GM23338 (cell line): ENCODE results near the gene UBALD1. TPM values are rescaled to one million over a fixed set of nuclear protein-coding genes. Genes with fewer than 3 reads are reported as not detected.
A peak's percentile ranks its signal among the peaks of the same experiment; 100 is the strongest.
"Not testable (repeated sequence)": the region's sequence is repeated elsewhere in the genome, so short reads cannot be mapped to it uniquely, and the experiment has no call there.

Source experiments
- ATAC-seq: fragments of 200-7000 bp; cut with Tn5 transposase; 3 replicates; pipeline ENCODE4 v1.9.1; 2020
- DNase-seq: peaks from one replicate; pipeline ENCODE4 v3.0.0-alpha.2; 2015; ENCODE audit warnings: low spot score
- H2AFZ ChIP-seq: fragments of 200-600 bp; sonication (generic); 2 replicates; pipeline ENCODE4 v1.8.0; 2016; ENCODE audit warnings: antibody characterized with exemption, mild to moderate bottlenecking, moderate library complexity
- H3F3A ChIP-seq: fragments of 200-600 bp; sonication (generic); replicated peaks from 2 replicates; pipeline ENCODE4 v1.8.0; 2017; ENCODE audit warnings: antibody characterized with exemption, mixed run types, low read depth
- H3K27ac ChIP-seq: fragments of 200-600 bp; sonication (generic); 2 replicates; pipeline ENCODE4 v1.6.1; 2016; ENCODE audit warnings: low read depth
- H3K27me3 ChIP-seq: fragments of 200-600 bp; sonication (generic); 2 replicates; pipeline ENCODE4 v1.8.0; 2016; ENCODE audit warnings: mild to moderate bottlenecking, mixed run types, moderate library complexity; ENCODE audit not compliant: insufficient read depth
- H3K36me3 ChIP-seq: fragments of 200-600 bp; sonication (generic); 2 replicates; pipeline ENCODE4 v1.8.0; 2016; ENCODE audit warnings: mild to moderate bottlenecking; ENCODE audit not compliant: insufficient read depth
- H3K4me1 ChIP-seq: fragments of 200-600 bp; sonication (generic); 2 replicates; pipeline ENCODE4 v1.8.0; 2016; ENCODE audit warnings: mild to moderate bottlenecking, moderate library complexity; ENCODE audit not compliant: insufficient read depth
- H3K4me2 ChIP-seq: fragments of 200-600 bp; sonication (generic); 2 replicates; pipeline ENCODE4 v1.7.1; 2017; ENCODE audit warnings: mixed run types
- H3K4me3 ChIP-seq: fragments of 200-600 bp; sonication (generic); 2 replicates; pipeline ENCODE4 v1.6.1; 2016; ENCODE audit warnings: mixed run types
- H3K79me2 ChIP-seq: fragments of 200-600 bp; sonication (generic); replicated peaks from 2 replicates; pipeline ENCODE4 v1.8.0; 2017; ENCODE audit warnings: mild to moderate bottlenecking; ENCODE audit not compliant: insufficient read depth
- H3K9me2 ChIP-seq: fragments of 200-600 bp; sonication (generic); 2 replicates; pipeline ENCODE4 v1.8.0; 2017; ENCODE audit not compliant: insufficient read depth
- H4K20me1 ChIP-seq: fragments of 200-600 bp; sonication (generic); replicated peaks from 2 replicates; pipeline ENCODE4 v1.8.0; 2017; ENCODE audit warnings: mild to moderate bottlenecking; ENCODE audit not compliant: insufficient read depth
- H3K27ac Mint-ChIP-seq: 2 replicates; pipeline ENCODE4 v1.8.0; 2020; ENCODE audit warnings: inconsistent platforms, mild to moderate bottlenecking, moderate library complexity, mixed read lengths
- H3K27me3 Mint-ChIP-seq: 3 replicates; pipeline ENCODE4 v1.8.0; 2022; ENCODE audit warnings: low read depth, mild to moderate bottlenecking, moderate library complexity, mixed read lengths, inconsistent platforms; ENCODE audit not compliant: insufficient read depth, poor library complexity
- H3K36me3 Mint-ChIP-seq: 3 replicates; pipeline ENCODE4 v1.8.0; 2021; ENCODE audit warnings: low read depth, mild to moderate bottlenecking, inconsistent platforms, moderate library complexity, mixed read lengths
- H3K4me1 Mint-ChIP-seq: 3 replicates; pipeline ENCODE4 v1.8.0; 2020; ENCODE audit warnings: mild to moderate bottlenecking, inconsistent platforms, mixed read lengths
- H3K4me3 Mint-ChIP-seq: 3 replicates; pipeline ENCODE4 v1.8.0; 2021; ENCODE audit warnings: moderate library complexity, mild to moderate bottlenecking, inconsistent platforms, mixed read lengths
- H3K9me3 Mint-ChIP-seq: 3 replicates; pipeline ENCODE4 v1.8.0; 2020; ENCODE audit warnings: moderate library complexity, mild to moderate bottlenecking, inconsistent platforms, mixed read lengths
- CREB1 ChIP-seq: fragments of 250-450 bp; sonication (Bioruptor Pico); IDR thresholded peaks from 2 replicates; pipeline ENCODE4 v1.5.0; 2020; ENCODE audit warnings: low read depth, mild to moderate bottlenecking, moderate library complexity
- EZH2 ChIP-seq: fragments of 200-600 bp; sonication (generic); IDR thresholded peaks from one replicate; pipeline ENCODE4 v1.8.0; 2017; ENCODE audit warnings: antibody characterized with exemption, mild to moderate bottlenecking, low read depth; ENCODE audit not compliant: unreplicated experiment
- EZH2phosphoT487 ChIP-seq: fragments of 200-600 bp; sonication (generic); IDR thresholded peaks from one replicate; pipeline ENCODE4 v1.8.1; 2018; ENCODE audit warnings: antibody characterized with exemption; ENCODE audit not compliant: unreplicated experiment
- JUNB ChIP-seq: IDR thresholded peaks from one replicate; pipeline ENCODE4 v1.6.1; 2016; ENCODE audit warnings: antibody characterized with exemption; ENCODE audit not compliant: unreplicated experiment
- NANOG ChIP-seq: IDR thresholded peaks from 2 replicates; pipeline ENCODE4 v1.6.1; 2016; ENCODE audit warnings: antibody characterized with exemption, borderline replicate concordance
- STAT1 ChIP-seq: IDR thresholded peaks from one replicate; pipeline ENCODE4 v1.6.1; 2016; ENCODE audit warnings: antibody characterized with exemption; ENCODE audit not compliant: unreplicated experiment
- ZNF331 ChIP-seq: fragments of 250-450 bp; sonication (Bioruptor Pico); IDR thresholded peaks from 2 replicates; pipeline ENCODE4 v1.5.0; 2020; ENCODE audit warnings: low read depth, mild to moderate bottlenecking, moderate library complexity
- ZNF462 ChIP-seq: fragments of 250-450 bp; sonication (Bioruptor Pico); IDR thresholded peaks from 2 replicates; pipeline ENCODE4 v1.5.0; 2020; ENCODE audit warnings: mild to moderate bottlenecking, moderate library complexity
- polyA plus RNA-seq: library from polyadenylated mRNA; unstranded; fragments of >200 nt; fragmentation: Nextera tagmentation; extraction: Ambion mirVana; gene quantifications from 2 replicates; pipeline ENCODE4 v1.2.1, GENCODE V29; 2016
- total RNA-seq: library from RNA; depleted of rRNA; stranded (reverse); fragments of >200 nt; shearing (Covaris generic); gene quantifications from 2 replicates; pipeline ENCODE4 v1.2.3, GENCODE V29; 2014
- TF ChIP-seq, protein P1 (sequence below): IDR thresholded peaks from 2 replicates; pipeline ENCODE4 v1.6.1; 2016; ENCODE audit warnings: antibody characterized with exemption
- TF ChIP-seq, protein P2 (sequence below), 2 experiments: fragments of 200-600 bp in 1 of 2; sonication (generic) in 1 of 2; conservative IDR thresholded peaks; 2 replicates each; pipeline versions ENCODE4 v1.5.1 to v1.6.1; 2016 to 2017; ENCODE audit warnings: antibody characterized with exemption in 2 of 2, low read depth in 2 of 2, mild to moderate bottlenecking in 2 of 2, moderate library complexity in 1 of 2

Gene UBALD1
- total and polyA plus RNA-seq, 2 experiments from 2014 or later, result 20.7 to 32.8 TPM

- H3K27me3 Mint-ChIP-seq, H3K9me3 Mint-ChIP-seq: not testable (repeated sequence)
- H3K27ac Mint-ChIP-seq, result peak overlapping the region; percentile 77; the same call in 1 of the 2 replicates
Measured at GRCh38 chr16:4650443-4651074, 35.9 kb upstream of the UBALD1 start.

GRCh38 chr16:4649744-4650442 is 35.2 kb upstream of the UBALD1 start:
- no peaks in the 10 kb centered on the region for H3K4me1 ChIP-seq
- ATAC-seq, result no peak
- H3K27me3 Mint-ChIP-seq, result peaks cover 6% of the 10 kb centered on the region
- no peaks in the 10 kb centered on the region for H3F3A ChIP-seq
- H3K27me3 ChIP-seq, result no peaks in the 10 kb centered on the region
- H3K4me2 ChIP-seq, result no peak overlapping the region
- no peak overlapping the region for H3K27ac ChIP-seq
- peaks cover 19% of the 10 kb centered on the region for H3K79me2 ChIP-seq
- peaks cover 4% of the 10 kb centered on the region; the same call in 2 of the 3 replicates for H3K9me3 Mint-ChIP-seq
- H4K20me1 ChIP-seq, result peaks cover 9% of the 10 kb centered on the region
- no peak for DNase-seq
- H3K36me3 ChIP-seq, result no peaks in the 10 kb centered on the region
- H3K4me3 ChIP-seq, result no peak overlapping the region
- H3K36me3 Mint-ChIP-seq, result peaks cover 33% of the 10 kb centered on the region
- H2AFZ ChIP-seq, result no peak overlapping the region
- no peaks in the 10 kb centered on the region for H3K4me1 Mint-ChIP-seq
- H3K4me3 Mint-ChIP-seq, result no peak overlapping the region; the same call in 2 of the 3 replicates
- H3K9me2 ChIP-seq, result no peaks in the 10 kb centered on the region
- H3K27ac Mint-ChIP-seq, result no peak overlapping the region; the same call in 1 of the 2 replicates
- no peak for TF ChIP-seq ZNF331 (CRISPR knock-in tag)
- TF ChIP-seq, protein P1, sequence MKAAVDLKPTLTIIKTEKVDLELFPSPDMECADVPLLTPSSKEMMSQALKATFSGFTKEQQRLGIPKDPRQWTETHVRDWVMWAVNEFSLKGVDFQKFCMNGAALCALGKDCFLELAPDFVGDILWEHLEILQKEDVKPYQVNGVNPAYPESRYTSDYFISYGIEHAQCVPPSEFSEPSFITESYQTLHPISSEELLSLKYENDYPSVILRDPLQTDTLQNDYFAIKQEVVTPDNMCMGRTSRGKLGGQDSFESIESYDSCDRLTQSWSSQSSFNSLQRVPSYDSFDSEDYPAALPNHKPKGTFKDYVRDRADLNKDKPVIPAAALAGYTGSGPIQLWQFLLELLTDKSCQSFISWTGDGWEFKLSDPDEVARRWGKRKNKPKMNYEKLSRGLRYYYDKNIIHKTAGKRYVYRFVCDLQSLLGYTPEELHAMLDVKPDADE, result no peak
- TF ChIP-seq JUNB, result no peak
- no peak for TF ChIP-seq CREB1 (CRISPR knock-in tag)
- TF ChIP-seq STAT1, result no peak
- TF ChIP-seq EZH2phosphoT487, result no peak
- no peak for TF ChIP-seq EZH2
- no peak for TF ChIP-seq ZNF462 (CRISPR knock-in tag)
- no peak for TF ChIP-seq NANOG

More at GRCh38 chr16:4650443-4651074, 35.9 kb upstream of the UBALD1 start:
- peaks cover 34% of the 10 kb centered on the region for H3K36me3 Mint-ChIP-seq
- H4K20me1 ChIP-seq, H3K4me1 ChIP-seq, H3K4me1 Mint-ChIP-seq, H3K27ac ChIP-seq, H3K9me2 ChIP-seq, H3K4me3 Mint-ChIP-seq, H3F3A ChIP-seq, H3K36me3 ChIP-seq, H2AFZ ChIP-seq, H3K27me3 ChIP-seq, H3K4me2 ChIP-seq, H3K4me3 ChIP-seq: not testable (repeated sequence)
- DNase-seq, result peak; percentile 93
- peaks cover 12% of the 10 kb centered on the region for H3K79me2 ChIP-seq
- peak; percentile 96 for ATAC-seq
- 0 out of 2 replicates have a peak, but pooled peaks have one; percentile 14 for TF ChIP-seq CREB1 (CRISPR knock-in tag)
- TF ChIP-seq, protein P2, sequence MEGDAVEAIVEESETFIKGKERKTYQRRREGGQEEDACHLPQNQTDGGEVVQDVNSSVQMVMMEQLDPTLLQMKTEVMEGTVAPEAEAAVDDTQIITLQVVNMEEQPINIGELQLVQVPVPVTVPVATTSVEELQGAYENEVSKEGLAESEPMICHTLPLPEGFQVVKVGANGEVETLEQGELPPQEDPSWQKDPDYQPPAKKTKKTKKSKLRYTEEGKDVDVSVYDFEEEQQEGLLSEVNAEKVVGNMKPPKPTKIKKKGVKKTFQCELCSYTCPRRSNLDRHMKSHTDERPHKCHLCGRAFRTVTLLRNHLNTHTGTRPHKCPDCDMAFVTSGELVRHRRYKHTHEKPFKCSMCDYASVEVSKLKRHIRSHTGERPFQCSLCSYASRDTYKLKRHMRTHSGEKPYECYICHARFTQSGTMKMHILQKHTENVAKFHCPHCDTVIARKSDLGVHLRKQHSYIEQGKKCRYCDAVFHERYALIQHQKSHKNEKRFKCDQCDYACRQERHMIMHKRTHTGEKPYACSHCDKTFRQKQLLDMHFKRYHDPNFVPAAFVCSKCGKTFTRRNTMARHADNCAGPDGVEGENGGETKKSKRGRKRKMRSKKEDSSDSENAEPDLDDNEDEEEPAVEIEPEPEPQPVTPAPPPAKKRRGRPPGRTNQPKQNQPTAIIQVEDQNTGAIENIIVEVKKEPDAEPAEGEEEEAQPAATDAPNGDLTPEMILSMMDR (conservative IDR thresholded peaks at IDR 0.05; ENCODE audit: low read depth in 2 of 2), result peak; percentile 96 to 98
